HG03159 (cell line): Measurements from ENCODE around the gene RRP12.

ENCODE experiments used
- ATAC-seq: cut with Tn5 transposase; IDR thresholded peaks from one replicate; pipeline ENCODE4 v1.9.1; 2021; ENCODE audit warnings: mild to moderate bottlenecking, moderate library complexity; ENCODE audit not compliant: unreplicated experiment

The RRP12 gene

DNA sequence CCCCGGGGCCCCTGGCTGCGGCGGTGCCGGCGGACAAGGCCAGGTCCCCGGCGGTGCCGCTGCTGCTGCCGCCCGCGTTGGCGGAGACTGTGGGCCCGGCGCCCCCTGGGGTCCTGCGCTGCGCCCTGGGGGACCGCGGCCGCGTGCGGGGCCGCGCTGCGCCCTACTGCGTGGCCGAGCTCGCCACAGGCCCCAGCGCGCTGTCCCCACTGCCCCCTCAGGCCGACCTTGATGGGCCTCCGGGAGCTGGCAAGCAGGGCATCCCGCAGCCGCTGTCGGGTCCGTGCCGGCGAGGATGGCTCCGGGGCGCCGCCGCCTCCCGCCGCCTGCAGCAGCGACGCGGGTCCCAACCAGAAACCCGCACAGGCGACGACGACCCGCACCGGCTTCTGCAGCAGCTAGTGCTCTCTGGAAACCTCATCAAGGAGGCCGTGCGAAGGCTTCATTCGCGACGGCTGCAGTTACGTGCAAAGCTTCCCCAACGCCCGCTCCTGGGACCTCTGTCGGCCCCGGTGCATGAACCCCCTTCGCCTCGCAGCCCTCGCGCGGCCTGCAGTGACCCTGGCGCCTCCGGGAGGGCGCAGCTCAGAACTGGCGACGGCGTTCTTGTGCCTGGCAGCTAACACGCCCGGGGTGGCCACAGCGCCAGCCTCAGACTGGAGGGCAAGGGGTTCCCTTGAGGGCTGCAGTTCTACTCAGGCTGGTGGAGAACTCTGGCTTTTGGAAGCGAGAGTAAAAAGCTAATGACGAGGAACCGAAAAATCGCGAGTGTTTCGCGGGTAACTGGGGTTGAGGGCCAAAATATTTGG lies 81.3 kb downstream of the RRP12 start:
- peak; percentile 27 for ATAC-seq

DNA sequence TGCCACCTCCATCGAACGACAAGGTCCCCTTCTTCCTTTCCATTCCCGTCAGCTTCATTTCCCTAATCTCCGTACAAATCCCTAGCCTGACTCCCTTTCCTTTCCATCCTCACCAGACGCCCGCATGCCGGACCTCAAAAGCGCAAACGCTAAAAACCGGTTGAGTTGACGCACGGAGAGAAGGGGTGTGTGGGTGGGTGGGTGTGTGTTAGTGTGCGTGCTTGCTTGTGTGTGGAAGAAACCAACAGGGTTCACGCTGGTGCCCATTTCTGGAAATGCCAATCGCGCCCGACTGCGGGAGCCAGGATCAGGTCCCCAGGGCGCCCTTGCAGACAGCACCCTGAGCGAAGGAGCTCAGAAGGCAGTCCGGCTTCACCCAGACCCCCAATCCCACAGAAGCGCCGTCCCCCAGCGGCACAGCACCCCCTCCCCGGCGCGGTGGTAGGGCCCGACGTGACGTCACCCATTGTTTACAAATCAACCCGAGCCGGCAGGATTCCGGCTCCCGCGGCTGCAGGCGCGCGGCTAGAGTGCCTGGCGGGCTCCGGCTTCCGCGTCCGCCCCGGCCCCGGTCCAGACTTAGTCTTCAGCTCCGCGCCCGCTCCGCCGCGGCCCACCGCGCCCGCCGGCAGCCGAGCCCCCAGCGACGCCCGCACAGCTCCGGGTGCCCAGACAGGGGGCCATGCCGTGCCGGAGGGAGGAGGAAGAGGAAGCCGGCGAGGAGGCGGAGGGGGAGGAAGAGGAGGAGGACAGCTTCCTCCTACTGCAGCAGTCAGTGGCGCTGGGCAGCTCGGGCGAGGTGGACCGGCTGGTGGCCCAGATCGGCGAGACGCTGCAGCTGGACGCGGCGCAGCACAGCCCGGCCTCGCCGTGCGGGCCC lies 82.1 kb downstream of the RRP12 start, which contains the start of gene FRAT1:
Gene FRAT1 (plus strand): TSS at position 500 of the 880 bp plus-strand sequence. CDS start 183 bp downstream, at position 683.
- ATAC-seq = peak; percentile 81

DNA sequence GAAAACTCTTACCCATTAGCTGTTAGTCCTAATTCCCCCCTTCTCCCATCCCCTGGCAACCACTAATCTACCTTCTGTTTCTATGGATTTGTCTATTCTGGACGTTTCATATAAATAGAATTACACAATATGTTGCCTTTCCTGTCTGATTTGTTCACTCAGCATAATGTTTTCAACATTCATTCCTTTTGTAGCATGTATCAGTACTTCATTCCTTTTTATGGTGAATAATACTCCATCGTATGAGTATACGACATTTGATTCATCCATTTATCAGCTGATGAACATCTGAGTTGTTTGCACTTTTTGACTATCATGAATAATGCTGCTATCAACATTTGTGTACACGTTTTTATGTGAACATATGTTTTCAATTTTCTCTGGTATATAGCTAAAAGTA lies 86.5 kb downstream of the RRP12 start:
- ATAC-seq = no peak

DNA sequence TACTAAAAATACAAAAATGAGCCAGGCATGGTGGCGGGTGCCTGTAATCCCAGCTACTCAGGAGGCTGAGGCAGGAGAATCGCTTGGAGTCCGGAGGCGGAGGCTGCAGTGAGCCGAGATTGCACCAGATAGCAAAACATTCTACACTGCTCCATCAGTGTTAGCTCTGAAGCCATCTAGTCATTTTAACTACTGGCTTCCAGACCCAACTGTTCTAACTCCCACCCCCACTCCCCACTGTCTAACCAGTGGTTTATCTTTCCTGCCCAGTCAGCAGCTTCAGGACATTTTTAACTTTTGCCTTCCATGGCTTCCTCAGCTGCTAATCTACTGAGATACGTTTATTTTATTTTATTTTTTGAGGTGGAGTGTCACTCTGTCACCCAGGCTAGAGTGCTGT lies 88.2 kb downstream of the RRP12 start:
- ATAC-seq = no peak

DNA sequence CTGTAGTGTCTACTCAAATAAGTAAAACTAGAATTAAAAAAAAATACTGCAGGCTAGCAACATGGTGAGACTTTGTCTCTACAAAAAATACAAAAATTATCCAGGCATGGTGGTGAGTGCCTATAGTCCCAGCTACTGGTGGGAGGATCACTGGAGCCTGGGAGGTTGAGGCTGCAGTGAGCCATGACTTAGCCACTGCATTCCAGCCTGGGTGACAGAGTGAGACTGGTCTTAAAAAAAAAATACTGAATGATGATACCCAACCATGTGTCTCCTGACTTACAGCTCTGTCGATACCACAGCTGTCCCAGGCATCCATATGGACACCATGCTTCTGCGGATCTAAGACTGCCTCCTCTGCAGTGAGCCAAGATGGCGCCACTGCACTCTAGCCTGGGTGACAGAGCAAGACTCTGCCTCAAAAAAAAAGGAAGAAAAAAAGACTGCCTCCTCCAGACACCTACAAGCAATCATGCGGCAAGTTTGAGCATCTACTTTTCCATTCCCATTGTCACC lies 90.0 kb downstream of the RRP12 start:
- no peak for ATAC-seq

DNA sequence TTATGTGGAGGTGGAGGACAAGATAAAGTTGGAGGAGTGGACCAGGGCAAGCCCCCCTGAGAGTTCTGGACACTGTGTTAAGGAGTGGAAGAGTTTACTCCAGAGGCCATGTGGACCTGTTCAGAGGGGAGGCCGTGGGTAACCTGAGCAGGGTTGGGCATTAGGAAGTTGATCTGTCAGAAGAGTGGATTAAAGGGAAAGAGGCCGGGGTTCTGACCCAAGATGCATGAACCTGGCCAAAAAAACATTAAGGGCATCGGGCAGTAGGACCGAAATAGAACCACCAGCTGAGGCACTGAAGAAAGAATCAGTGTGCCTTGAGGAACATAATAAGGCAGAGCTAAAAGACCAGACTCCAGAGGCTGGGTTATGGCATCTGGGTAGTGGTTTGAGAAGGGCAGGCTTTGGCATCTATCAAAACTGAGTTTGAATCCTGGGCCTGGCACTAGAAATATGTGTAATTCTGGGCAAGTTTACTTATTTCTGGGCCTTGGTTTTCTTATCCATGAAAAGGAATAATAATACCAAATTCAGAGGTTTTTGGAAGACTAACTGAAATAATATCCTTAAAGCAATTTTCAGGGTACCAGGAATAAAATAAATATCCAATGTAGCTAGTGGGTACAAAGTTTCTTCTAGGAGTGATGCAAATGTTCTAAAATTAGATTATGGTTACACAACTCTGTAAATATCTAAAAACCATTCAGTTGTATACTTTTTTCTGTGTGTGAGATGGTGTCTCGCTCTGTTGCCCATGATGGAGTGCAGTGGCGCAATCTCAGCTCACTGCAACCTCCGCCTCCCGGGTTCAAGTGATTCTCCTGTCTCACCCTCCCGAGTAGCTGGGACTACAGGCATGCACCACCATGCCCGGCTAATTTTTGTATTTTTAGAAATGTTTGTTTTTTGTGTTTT lies 93.0 kb downstream of the RRP12 start:
- ATAC-seq = no peak

DNA sequence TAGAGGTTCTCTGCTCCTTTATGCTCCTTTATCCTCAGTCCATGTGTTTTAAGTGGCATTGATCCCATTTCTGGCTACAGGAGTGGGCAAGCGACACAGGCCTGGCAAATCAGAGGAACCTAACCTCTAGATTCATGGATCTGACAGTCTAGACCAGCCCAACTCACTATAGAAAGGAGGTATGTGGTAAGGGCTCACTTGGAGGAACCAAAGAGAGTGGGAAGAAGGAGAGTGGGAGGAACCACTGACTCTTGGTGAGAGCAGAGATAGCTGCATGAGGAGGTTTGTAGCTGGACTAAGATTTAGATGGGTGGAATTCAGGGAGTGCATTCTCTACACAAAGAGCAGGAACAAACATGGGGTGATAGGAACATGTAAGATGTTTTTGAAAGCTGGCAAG lies 93.7 kb downstream of the RRP12 start:
- ATAC-seq = no peak
